Vagina (tissue), 2 donors: ENCODE data around the gene ABLIM1. TPM values are rescaled to one million over a fixed set of nuclear protein-coding genes. Genes with fewer than 3 reads are reported as not detected.
"Not testable (repeated sequence)": the region's sequence is repeated elsewhere in the genome, so short reads cannot be mapped to it uniquely, and the experiment has no call there.

Source experiments
- DNase-seq, 2 donors: peaks; one replicate each; pipeline ENCODE4 v3.0.0-alpha.2; 2017; ENCODE audit errors: extremely low spot score in 2 of 2
- H3K27ac ChIP-seq: fragments of 200-600 bp; sonication (generic); one replicate; pipeline ENCODE4 v1.5.1; 2019
- H3K27me3 ChIP-seq: fragments of 200-600 bp; sonication (generic); one replicate; pipeline ENCODE4 v1.5.1; 2019
- H3K36me3 ChIP-seq, 2 donors: fragments of 200-600 bp; sonication (generic); one replicate each; pipeline ENCODE4 v1.5.1; 2017 to 2019
- H3K4me1 ChIP-seq: fragments of 200-600 bp; sonication (generic); one replicate; pipeline ENCODE4 v1.5.1; 2019
- H3K4me3 ChIP-seq, 2 donors: fragments of 200-600 bp; sonication (generic); 1 replicate in 1 of 2; 2 replicates in 1 of 2; pipeline ENCODE4 v1.5.1; 2016 to 2019
- H3K9me3 ChIP-seq: fragments of 200-600 bp; sonication (generic); one replicate; pipeline ENCODE4 v1.5.1; 2019
- CTCF ChIP-seq, 3 experiments: fragments of 450-650 bp in 2 of 3; fragments of 200-600 bp in 1 of 3; sonication (generic) in 1 of 3; IDR thresholded peaks; one replicate each; pipeline ENCODE4 v1.5.1; 2017 to 2019; ENCODE audit warnings: antibody characterized with exemption in 3 of 3, mild to moderate bottlenecking in 2 of 3, moderate library complexity in 2 of 3
- POLR2A ChIP-seq, 2 donors: fragments of 450-650 bp; IDR thresholded peaks; one replicate each; pipeline ENCODE4 v1.6.1; 2017; ENCODE audit warnings: antibody characterized with exemption in 2 of 2, mild to moderate bottlenecking in 2 of 2, moderate library complexity in 2 of 2
- POLR2AphosphoS5 ChIP-seq, 2 donors: sonication (generic); formaldehyde crosslinking; IDR thresholded peaks; one replicate each; pipeline ENCODE4 v1.9.0; 2017; ENCODE audit warnings: antibody characterized with exemption in 2 of 2, mild to moderate bottlenecking in 2 of 2, low read depth in 1 of 2; ENCODE audit not compliant: insufficient read depth in 1 of 2
- intact Hi-C: fragments of 100-400 bp; cut with DNase I; formaldehyde crosslinking; loops from one replicate; pipeline ENCODE4 v1.15.1; 2023
- total RNA-seq: library from RNA; depleted of rRNA; stranded (reverse); fragments of >200 nt; gene quantifications from one replicate; pipeline ENCODE4 v1.2.3, GENCODE V29; 2016

Gene ABLIM1
- total RNA-seq, 1 donor from 2014 or later: 176 TPM

GRCh38 chr10:114697061-114697598 is 39.1 kb upstream of the ABLIM1 start:
- intact Hi-C loops: no loop called here
- no peaks in the 10 kb centered on the region for H3K27me3 ChIP-seq
- no peak for DNase-seq
- no peak overlapping the region for H3K27ac ChIP-seq
- no peak overlapping the region for H3K4me3 ChIP-seq
- peak in 1 of 2 donors; percentile 43 for TF ChIP-seq POLR2AphosphoS5 (IDR thresholded peaks at IDR 0.05; ENCODE audit: insufficient read depth in 1 of 2, low read depth in 1 of 2)
- no peak for TF ChIP-seq CTCF (IDR thresholded peaks at IDR 0.05)
- peaks cover 5% of the 10 kb centered on the region for H3K4me1 ChIP-seq
- no peaks in the 10 kb centered on the region for H3K36me3 ChIP-seq
- H3K9me3 ChIP-seq: no peaks in the 10 kb centered on the region

GRCh38 chr10:114696301-114696700 is 38.2 kb upstream of the ABLIM1 start:
- H3K27me3 ChIP-seq, DNase-seq, H3K36me3 ChIP-seq, H3K27ac ChIP-seq, intact Hi-C loops, H3K4me3 ChIP-seq, H3K4me1 ChIP-seq, H3K9me3 ChIP-seq: not testable (repeated sequence)

- Histone ChIP-seq H3K9me3 (no peaks in the 10 kb centered on the region), H3K4me3 (no peak overlapping the region), H3K27me3 (no peaks in the 10 kb centered on the region), H3K4me1 (peaks cover 5% of the 10 kb centered on the region), H3K36me3 (no peaks in the 10 kb centered on the region), H3K27ac (no peak overlapping the region)
- TF ChIP-seq POLR2AphosphoS5 (IDR thresholded peaks at IDR 0.05; ENCODE audit: insufficient read depth in 1 of 2, low read depth in 1 of 2): no peak
- TF ChIP-seq POLR2A (IDR thresholded peaks at IDR 0.05): no peak
- no peak for TF ChIP-seq CTCF (IDR thresholded peaks at IDR 0.05)
- no peak for DNase-seq
- intact Hi-C loops: no loop called here
Measured at GRCh38 chr10:114694752-114695151, 36.7 kb upstream of the ABLIM1 start.

- Histone ChIP-seq H3K9me3 (no peaks in the 10 kb centered on the region), H3K27me3 (no peaks in the 10 kb centered on the region), H3K27ac (no peak overlapping the region), H3K4me3 (no peak overlapping the region), H3K36me3 (no peaks in the 10 kb centered on the region), H3K4me1 (peaks cover 5% of the 10 kb centered on the region)
- intact Hi-C loops: no loop called here
- DNase-seq: no peak
- no peak for TF ChIP-seq CTCF (IDR thresholded peaks at IDR 0.05)
- TF ChIP-seq POLR2AphosphoS5 (IDR thresholded peaks at IDR 0.05; ENCODE audit: insufficient read depth in 1 of 2, low read depth in 1 of 2): no peak
- TF ChIP-seq POLR2A (IDR thresholded peaks at IDR 0.05): no peak
Measured at GRCh38 chr10:114694062-114694461, 36.0 kb upstream of the ABLIM1 start.

GRCh38 chr10:114691442-114691941 is 33.4 kb upstream of the ABLIM1 start:
- no peaks in the 10 kb centered on the region for H3K9me3 ChIP-seq
- no peak overlapping the region for H3K27ac ChIP-seq
- no peak overlapping the region for H3K4me3 ChIP-seq
- no peaks in the 10 kb centered on the region for H3K4me1 ChIP-seq
- H3K27me3 ChIP-seq: no peaks in the 10 kb centered on the region
- TF ChIP-seq POLR2AphosphoS5 (IDR thresholded peaks at IDR 0.05; ENCODE audit: insufficient read depth in 1 of 2, low read depth in 1 of 2) (no peak), CTCF (IDR thresholded peaks at IDR 0.05) (no peak), POLR2A (IDR thresholded peaks at IDR 0.05) (no peak)
- H3K36me3 ChIP-seq: no peaks in the 10 kb centered on the region
- DNase-seq: no peak
- intact Hi-C loops: no loop called here
